Endothelial cell of umbilical vein (primary cell): ENCODE data around the gene ALLC. TPM values are rescaled to one million over a fixed set of nuclear protein-coding genes. Genes with fewer than 3 reads are reported as not detected.

Source experiments
- BruUV-seq: library from RNA; stranded (reverse); fragments of 400-500 nt; replicated peaks from 2 replicates; lab custom pipeline; 2021; lab: Mats Ljungman, UMichigan
- CTCF ChIA-PET: fragments of 300-600, 350-600 bp; sonication (Branson Sonifier 250); formaldehyde crosslinking; loops from one replicate; lab custom pipeline; 2021; ENCODE audit warnings: antibody characterized with exemption, inconsistent platforms; lab: Charles Lee
- POLR2A ChIA-PET: fragments of 300-600, 350-600 bp; sonication (Branson Sonifier 250); formaldehyde crosslinking; loops from one replicate; lab custom pipeline; 2021; ENCODE audit warnings: antibody characterized with exemption, inconsistent platforms; lab: Charles Lee
- DNase-seq: peaks from one replicate; pipeline ENCODE4 v3.0.0-alpha.2; 2011; ENCODE audit warnings: low read depth, low spot score
- FAIRE-seq: peaks from 2 replicates; lab custom pipeline; 2011; peaks lifted over from hg19 to GRCh38; lab: Jason Lieb, UNC
- H2AFZ ChIP-seq: 2 replicates; pipeline ENCODE4 v1.6.0; 2012; ENCODE audit warnings: low read depth, low read length, control low read depth, inconsistent platforms
- H3K27ac ChIP-seq: 2 replicates; pipeline ENCODE4 v1.5.1; 2011; ENCODE audit warnings: low read depth, mild to moderate bottlenecking, control low read depth, low read length, moderate library complexity; ENCODE audit not compliant: insufficient read depth
- H3K27me3 ChIP-seq, 2 experiments: 2 replicates each; pipeline versions ENCODE4 v1.6.0 to v1.6.1; 2011; ENCODE audit warnings: low read length in 2 of 2, mixed read lengths in 1 of 2; ENCODE audit not compliant: control insufficient read depth in 2 of 2, insufficient read depth in 2 of 2
- H3K36me3 ChIP-seq, 2 experiments: 2 replicates in 1 of 2; 3 replicates in 1 of 2; pipeline ENCODE4 v1.5.1; 2011; ENCODE audit warnings: low read length in 2 of 2, mild to moderate bottlenecking in 1 of 2, moderate library complexity in 1 of 2; ENCODE audit not compliant: control insufficient read depth in 2 of 2, insufficient read depth in 2 of 2; ENCODE audit errors: extremely low read depth in 1 of 2
- H3K4me1 ChIP-seq: 3 replicates; pipeline ENCODE4 v1.5.1; 2011; ENCODE audit warnings: mild to moderate bottlenecking, low read length; ENCODE audit not compliant: control insufficient read depth, insufficient read depth; ENCODE audit errors: extremely low read depth
- H3K4me2 ChIP-seq: 2 replicates; pipeline ENCODE4 v1.6.1; 2011; ENCODE audit warnings: low read length, control low read depth, mixed read lengths; ENCODE audit not compliant: insufficient read depth
- H3K4me3 ChIP-seq, 3 experiments: fragments of 200-600 bp in 1 of 3; sonication (generic), shearing (Covaris generic) in 1 of 3; replicated peaks in 1 of 3; 2 replicates each; pipeline ENCODE4 v1.5.1; 2011 to 2016; ENCODE audit warnings: control low read depth in 3 of 3, low read length in 3 of 3, mild to moderate bottlenecking in 2 of 3, inconsistent platforms in 1 of 3, low read depth in 1 of 3, moderate library complexity in 1 of 3; ENCODE audit not compliant: insufficient read depth in 1 of 3
- H3K79me2 ChIP-seq: 2 replicates; pipeline ENCODE4 v1.6.0; 2012; ENCODE audit warnings: low read length, inconsistent platforms; ENCODE audit not compliant: control insufficient read depth, insufficient read depth
- H3K9ac ChIP-seq: replicated peaks from 2 replicates; pipeline ENCODE3; 2011; ENCODE audit warnings: low read length, control low read depth; ENCODE audit not compliant: insufficient read depth; ENCODE audit errors: extremely low read depth
- H3K9me1 ChIP-seq: replicated peaks from 3 replicates; pipeline ENCODE4 v1.6.0; 2011; ENCODE audit warnings: mild to moderate bottlenecking, low read length; ENCODE audit not compliant: control insufficient read depth, insufficient read depth; ENCODE audit errors: extremely low read depth
- H3K9me3 ChIP-seq: replicated peaks from 2 replicates; pipeline ENCODE4 v1.5.1; 2012; ENCODE audit warnings: low read length, inconsistent platforms; ENCODE audit not compliant: control insufficient read depth, insufficient read depth
- H4K20me1 ChIP-seq: replicated peaks from 2 replicates; pipeline ENCODE3; 2011; ENCODE audit warnings: mild to moderate bottlenecking, low read length; ENCODE audit not compliant: control insufficient read depth, insufficient read depth; ENCODE audit errors: extremely low read depth
- EZH2 ChIP-seq: IDR thresholded peaks from 2 replicates; pipeline ENCODE4 v1.6.1; 2012; ENCODE audit warnings: borderline replicate concordance, low read depth, mild to moderate bottlenecking, moderate library complexity, low read length, inconsistent platforms; ENCODE audit not compliant: severe bottlenecking
- FOS ChIP-seq: IDR thresholded peaks from 2 replicates; pipeline ENCODE4 v1.6.1; 2011; ENCODE audit warnings: mild to moderate bottlenecking, low read length, moderate library complexity, borderline replicate concordance; ENCODE audit not compliant: insufficient read depth
- GATA2 ChIP-seq: IDR thresholded peaks from 2 replicates; pipeline ENCODE4 v1.7.0; 2011; ENCODE audit warnings: low read depth, mild to moderate bottlenecking, moderate library complexity, mixed read lengths, low read length; ENCODE audit not compliant: insufficient read length, insufficient read depth
- JUN ChIP-seq: IDR thresholded peaks from 2 replicates; pipeline ENCODE4 v1.6.1; 2011; ENCODE audit warnings: borderline replicate concordance, low read depth; ENCODE audit not compliant: insufficient read length, insufficient read depth
- MYC ChIP-seq: IDR thresholded peaks from one replicate; pipeline ENCODE4 v1.6.1; 2011; ENCODE audit warnings: mild to moderate bottlenecking, low read depth, low read length
- POLR2A ChIP-seq: IDR thresholded peaks from 2 replicates; pipeline ENCODE4 v1.6.1; 2012; ENCODE audit warnings: low read depth, mild to moderate bottlenecking, control low read depth, low read length
- POLR2AphosphoS5 ChIP-seq: IDR thresholded peaks from 2 replicates; pipeline ENCODE4 v1.6.1; 2012; ENCODE audit warnings: low read depth, mild to moderate bottlenecking, control low read depth, low read length, moderate library complexity; ENCODE audit not compliant: insufficient read depth
- dilution Hi-C: fragments of 300-500 bp; cut with MboI; formaldehyde crosslinking; loops from one replicate; pipeline ENCODE4 v1.15.0; 2019; ENCODE audit warnings: low sequenced_read_pairs; ENCODE audit not compliant: extremely low pct_ligation_motif_present
- intact Hi-C: fragments of 100-400 bp; cut with micrococcal nuclease; formaldehyde crosslinking; loops from one replicate; pipeline ENCODE4 v1.10.0; 2022
- polyA plus RNA-seq, 4 experiments: library from polyadenylated mRNA; depleted of rRNA in 3 of 4; stranded (reverse) in 3 of 4; unstranded in 1 of 4; fragments of >200 nt; gene quantifications; 2 replicates each; pipeline versions ENCODE4 v1.2.1 to v1.2.3, GENCODE V29; 2011 to 2012; ENCODE audit warnings: missing spikeins in 1 of 4
- total RNA-seq: library from RNA; stranded (reverse); gene quantifications from 2 replicates; pipeline ENCODE4 v1.2.3, GENCODE V29; 2021
- TF ChIP-seq, protein P1 (sequence below): IDR thresholded peaks from 2 replicates; pipeline ENCODE4 v1.6.1; 2011; ENCODE audit not compliant: insufficient read depth, insufficient read length
- TF ChIP-seq, protein P2 (sequence below), 2 donors: IDR thresholded peaks; 1 replicate in 1 of 2; 2 replicates in 1 of 2; pipeline ENCODE4 v1.5.1; 2011; ENCODE audit warnings: low read length in 2 of 2, mild to moderate bottlenecking in 2 of 2, moderate library complexity in 2 of 2, control low read depth in 1 of 2, inconsistent platforms in 1 of 2, low read depth in 1 of 2; ENCODE audit not compliant: insufficient read depth in 1 of 2; ENCODE audit errors: extremely low read depth in 1 of 2

Gene ALLC
- total and polyA plus RNA-seq, 2 donors (not counting 3 experiments of a cell fraction or from before 2014, with no cell fraction given) = not detected

DNA sequence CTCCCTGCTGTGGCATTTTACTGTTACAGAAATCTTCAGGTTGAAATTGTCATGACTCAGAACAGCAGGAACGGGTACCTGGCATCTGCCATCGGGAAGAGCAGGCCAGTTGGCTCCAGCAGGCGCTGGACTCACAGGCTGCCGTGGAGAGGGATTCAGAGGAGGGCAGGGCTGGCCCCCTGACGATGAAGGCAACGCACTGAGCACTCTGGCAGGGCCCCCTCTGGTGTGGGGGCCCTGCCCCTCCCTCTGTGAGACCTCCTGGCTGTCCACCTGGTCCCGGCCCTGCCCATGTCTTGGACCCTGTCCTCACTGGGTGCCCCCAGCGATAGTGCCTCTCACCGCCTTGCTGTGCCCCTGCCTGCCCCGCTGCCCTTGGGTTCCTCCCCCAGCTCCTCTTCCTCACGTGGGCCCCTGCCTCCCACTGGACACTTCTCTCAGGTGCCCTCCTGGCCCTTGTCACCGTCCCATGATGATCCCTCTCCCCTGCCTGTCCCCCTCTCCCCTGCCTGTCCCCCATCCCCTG lies 23.3 kb upstream of the ALLC start:
- no TSS peak for BruUV-seq
- DNase-seq (no peak), FAIRE-seq (no peak)
- CTCF ChIA-PET = no interaction called here
- POLR2A ChIA-PET = no interaction called here
- TF ChIP-seq POLR2A (no peak), EZH2 (no peak), FOS (no peak), JUN (no peak), GATA2 (no peak), POLR2AphosphoS5 (no peak), MYC (no peak)
- TF ChIP-seq, protein P1, sequence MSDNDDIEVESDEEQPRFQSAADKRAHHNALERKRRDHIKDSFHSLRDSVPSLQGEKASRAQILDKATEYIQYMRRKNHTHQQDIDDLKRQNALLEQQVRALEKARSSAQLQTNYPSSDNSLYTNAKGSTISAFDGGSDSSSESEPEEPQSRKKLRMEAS = no peak
- TF ChIP-seq, protein P2, sequence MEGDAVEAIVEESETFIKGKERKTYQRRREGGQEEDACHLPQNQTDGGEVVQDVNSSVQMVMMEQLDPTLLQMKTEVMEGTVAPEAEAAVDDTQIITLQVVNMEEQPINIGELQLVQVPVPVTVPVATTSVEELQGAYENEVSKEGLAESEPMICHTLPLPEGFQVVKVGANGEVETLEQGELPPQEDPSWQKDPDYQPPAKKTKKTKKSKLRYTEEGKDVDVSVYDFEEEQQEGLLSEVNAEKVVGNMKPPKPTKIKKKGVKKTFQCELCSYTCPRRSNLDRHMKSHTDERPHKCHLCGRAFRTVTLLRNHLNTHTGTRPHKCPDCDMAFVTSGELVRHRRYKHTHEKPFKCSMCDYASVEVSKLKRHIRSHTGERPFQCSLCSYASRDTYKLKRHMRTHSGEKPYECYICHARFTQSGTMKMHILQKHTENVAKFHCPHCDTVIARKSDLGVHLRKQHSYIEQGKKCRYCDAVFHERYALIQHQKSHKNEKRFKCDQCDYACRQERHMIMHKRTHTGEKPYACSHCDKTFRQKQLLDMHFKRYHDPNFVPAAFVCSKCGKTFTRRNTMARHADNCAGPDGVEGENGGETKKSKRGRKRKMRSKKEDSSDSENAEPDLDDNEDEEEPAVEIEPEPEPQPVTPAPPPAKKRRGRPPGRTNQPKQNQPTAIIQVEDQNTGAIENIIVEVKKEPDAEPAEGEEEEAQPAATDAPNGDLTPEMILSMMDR (IDR thresholded peaks at IDR 0.05; ENCODE audit: extremely low read depth in 1 of 2, insufficient read depth in 1 of 2, low read depth in 1 of 2, low read length in 2 of 2) = no peak
- Histone ChIP-seq H3K79me2 (no peaks in the 10 kb centered on the region), H4K20me1 (no peaks in the 10 kb centered on the region), H2AFZ (no peak overlapping the region), H3K27ac (no peak overlapping the region), H3K36me3 (no peaks in the 10 kb centered on the region), H3K4me3 (no peak overlapping the region), H3K9me1 (no peaks in the 10 kb centered on the region), H3K9ac (no peak overlapping the region), H3K9me3 (no peaks in the 10 kb centered on the region), H3K4me1 (no peaks in the 10 kb centered on the region), H3K4me2 (no peak overlapping the region), H3K27me3 (no peaks in the 10 kb centered on the region)
- dilution Hi-C loops (no loop called here), intact Hi-C loops (no loop called here)
